Body of pancreas (tissue), 4 donors: ENCODE data around the gene FANCD2OS.

Experiments used
- POLR2A ChIP-seq, 3 donors: fragments of 450-650 bp; IDR thresholded peaks; one replicate each; pipeline ENCODE4 v1.6.1; 2016; ENCODE audit warnings: antibody characterized with exemption in 3 of 3, mild to moderate bottlenecking in 2 of 3
- TF ChIP-seq, protein P1 (sequence below), 7 experiments: fragments of 450-650 bp in 4 of 7; fragments of 200-600 bp in 3 of 7; sonication (generic) in 3 of 7; IDR thresholded peaks; one replicate each; pipeline ENCODE4 v1.5.1; 2016 to 2019; ENCODE audit warnings: antibody characterized with exemption in 7 of 7

DNA sequence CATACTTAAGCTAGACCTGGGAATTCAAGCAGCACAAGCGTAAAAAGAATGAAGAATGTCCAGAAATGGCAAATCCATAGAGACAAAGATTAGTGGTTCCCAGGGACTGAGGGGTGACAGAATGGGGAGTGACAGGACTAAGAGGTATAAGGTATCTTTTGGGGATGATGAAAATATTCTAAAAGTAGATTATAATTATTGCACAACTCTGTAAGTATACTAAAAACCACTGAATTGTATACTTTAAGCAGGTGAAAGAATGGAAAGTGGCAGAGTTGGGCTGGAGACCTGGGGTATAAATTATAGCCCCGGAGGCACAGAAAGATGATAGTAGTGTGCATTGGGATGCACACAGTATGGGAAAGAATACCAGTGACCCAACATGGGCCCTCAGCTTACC is 13.0 kb upstream of the FANCD2OS start:
- TF ChIP-seq, protein P1, sequence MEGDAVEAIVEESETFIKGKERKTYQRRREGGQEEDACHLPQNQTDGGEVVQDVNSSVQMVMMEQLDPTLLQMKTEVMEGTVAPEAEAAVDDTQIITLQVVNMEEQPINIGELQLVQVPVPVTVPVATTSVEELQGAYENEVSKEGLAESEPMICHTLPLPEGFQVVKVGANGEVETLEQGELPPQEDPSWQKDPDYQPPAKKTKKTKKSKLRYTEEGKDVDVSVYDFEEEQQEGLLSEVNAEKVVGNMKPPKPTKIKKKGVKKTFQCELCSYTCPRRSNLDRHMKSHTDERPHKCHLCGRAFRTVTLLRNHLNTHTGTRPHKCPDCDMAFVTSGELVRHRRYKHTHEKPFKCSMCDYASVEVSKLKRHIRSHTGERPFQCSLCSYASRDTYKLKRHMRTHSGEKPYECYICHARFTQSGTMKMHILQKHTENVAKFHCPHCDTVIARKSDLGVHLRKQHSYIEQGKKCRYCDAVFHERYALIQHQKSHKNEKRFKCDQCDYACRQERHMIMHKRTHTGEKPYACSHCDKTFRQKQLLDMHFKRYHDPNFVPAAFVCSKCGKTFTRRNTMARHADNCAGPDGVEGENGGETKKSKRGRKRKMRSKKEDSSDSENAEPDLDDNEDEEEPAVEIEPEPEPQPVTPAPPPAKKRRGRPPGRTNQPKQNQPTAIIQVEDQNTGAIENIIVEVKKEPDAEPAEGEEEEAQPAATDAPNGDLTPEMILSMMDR (IDR thresholded peaks at IDR 0.05) = no peak
- TF ChIP-seq POLR2A (IDR thresholded peaks at IDR 0.05) = no peak
